ENCODE results near the gene GPR143.

GPR143 gene

GRCh38 chrX:9785254-9785943 is 19.8 kb upstream of the GPR143 start:
- TF ChIP-seq REST (IDR thresholded peaks at IDR 0.05; ENCODE audit: insufficient read depth in 1 of 2, low read depth in 2 of 2, low read length in 2 of 2): no peak
- TF ChIP-seq SIN3A (IDR thresholded peaks at IDR 0.05; ENCODE audit: borderline replicate concordance, insufficient read depth, low read length): no peak
- TF ChIP-seq TAF1 (IDR thresholded peaks at IDR 0.05; ENCODE audit: borderline replicate concordance, insufficient read depth, low read length): no peak
- no peak for TF ChIP-seq POLR2AphosphoS5 (IDR thresholded peaks at IDR 0.05; ENCODE audit: low read depth, low read length)
- TF ChIP-seq FOXP2 (optimal IDR thresholded peaks at IDR 0.05; ENCODE audit: borderline replicate concordance, extremely low read depth, extremely low read length, insufficient read depth): no peak

GRCh38 chrX:9784332-9784731 is 18.7 kb upstream of the GPR143 start:
- TF ChIP-seq FOXP2 (optimal IDR thresholded peaks at IDR 0.05; ENCODE audit: borderline replicate concordance, extremely low read depth, extremely low read length, insufficient read depth) (no peak), SIN3A (IDR thresholded peaks at IDR 0.05; ENCODE audit: borderline replicate concordance, insufficient read depth, low read length) (no peak), POLR2AphosphoS5 (IDR thresholded peaks at IDR 0.05; ENCODE audit: low read depth, low read length) (no peak), TAF1 (IDR thresholded peaks at IDR 0.05; ENCODE audit: borderline replicate concordance, insufficient read depth, low read length) (no peak), REST (IDR thresholded peaks at IDR 0.05; ENCODE audit: insufficient read depth in 1 of 2, low read depth in 2 of 2, low read length in 2 of 2) (no peak)

GRCh38 chrX:9781941-9782340 is 16.3 kb upstream of the GPR143 start:
- TF ChIP-seq FOXP2 (optimal IDR thresholded peaks at IDR 0.05; ENCODE audit: borderline replicate concordance, extremely low read depth, extremely low read length, insufficient read depth): no peak
- TF ChIP-seq SIN3A (IDR thresholded peaks at IDR 0.05; ENCODE audit: borderline replicate concordance, insufficient read depth, low read length): no peak
- TF ChIP-seq REST (IDR thresholded peaks at IDR 0.05; ENCODE audit: insufficient read depth in 1 of 2, low read depth in 2 of 2, low read length in 2 of 2): no peak
- TF ChIP-seq TAF1 (IDR thresholded peaks at IDR 0.05; ENCODE audit: borderline replicate concordance, insufficient read depth, low read length): no peak
- no peak for TF ChIP-seq POLR2AphosphoS5 (IDR thresholded peaks at IDR 0.05; ENCODE audit: low read depth, low read length)

- no peak for TF ChIP-seq POLR2AphosphoS5 (IDR thresholded peaks at IDR 0.05; ENCODE audit: low read depth, low read length)
- no peak for TF ChIP-seq SIN3A (IDR thresholded peaks at IDR 0.05; ENCODE audit: borderline replicate concordance, insufficient read depth, low read length)
- no peak for TF ChIP-seq FOXP2 (optimal IDR thresholded peaks at IDR 0.05; ENCODE audit: borderline replicate concordance, extremely low read depth, extremely low read length, insufficient read depth)
- TF ChIP-seq TAF1 (IDR thresholded peaks at IDR 0.05; ENCODE audit: borderline replicate concordance, insufficient read depth, low read length): no peak
- no peak for TF ChIP-seq REST (IDR thresholded peaks at IDR 0.05; ENCODE audit: insufficient read depth in 1 of 2, low read depth in 2 of 2, low read length in 2 of 2)
These were observed 10.3 kb upstream of the GPR143 start for GRCh38 chrX:9775930-9776329.

Measured in PFSK-1 (cell line).